ENCODE measurements around the gene ILDR2.

Gene ILDR2

DNA sequence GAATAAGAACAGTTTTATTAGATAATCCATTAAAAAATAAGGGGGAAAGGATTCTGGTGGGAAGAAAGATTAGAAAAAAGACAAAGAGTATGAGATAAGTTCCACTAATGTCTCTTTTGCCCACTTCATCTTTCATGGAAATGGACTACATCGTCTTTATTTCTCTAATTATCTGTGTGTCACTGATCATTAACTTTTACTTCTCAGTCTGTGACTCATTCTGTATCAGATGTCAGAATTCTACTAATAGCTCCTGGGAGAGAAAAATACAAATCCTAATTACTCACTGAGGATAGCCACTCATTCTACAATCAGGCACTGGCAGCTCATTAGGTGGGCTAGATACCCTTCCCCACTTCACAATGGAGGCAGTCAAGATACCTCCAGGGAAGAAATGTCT lies 41.7 kb downstream of the ILDR2 start:
- H3K27me3 ChIP-seq (ENCODE audit: insufficient read depth, poor library complexity, severe bottlenecking), result no peaks in the 10 kb centered on the region
- no peak overlapping the region for H3K27ac ChIP-seq (replicated peaks)
- H3K4me3 ChIP-seq (replicated peaks; ENCODE audit: insufficient read depth, low read length), result no peak overlapping the region
- TF ChIP-seq SPI1 (IDR thresholded peaks at IDR 0.05; ENCODE audit: borderline replicate concordance, low read depth), result no peak
- TF ChIP-seq, protein P1, sequence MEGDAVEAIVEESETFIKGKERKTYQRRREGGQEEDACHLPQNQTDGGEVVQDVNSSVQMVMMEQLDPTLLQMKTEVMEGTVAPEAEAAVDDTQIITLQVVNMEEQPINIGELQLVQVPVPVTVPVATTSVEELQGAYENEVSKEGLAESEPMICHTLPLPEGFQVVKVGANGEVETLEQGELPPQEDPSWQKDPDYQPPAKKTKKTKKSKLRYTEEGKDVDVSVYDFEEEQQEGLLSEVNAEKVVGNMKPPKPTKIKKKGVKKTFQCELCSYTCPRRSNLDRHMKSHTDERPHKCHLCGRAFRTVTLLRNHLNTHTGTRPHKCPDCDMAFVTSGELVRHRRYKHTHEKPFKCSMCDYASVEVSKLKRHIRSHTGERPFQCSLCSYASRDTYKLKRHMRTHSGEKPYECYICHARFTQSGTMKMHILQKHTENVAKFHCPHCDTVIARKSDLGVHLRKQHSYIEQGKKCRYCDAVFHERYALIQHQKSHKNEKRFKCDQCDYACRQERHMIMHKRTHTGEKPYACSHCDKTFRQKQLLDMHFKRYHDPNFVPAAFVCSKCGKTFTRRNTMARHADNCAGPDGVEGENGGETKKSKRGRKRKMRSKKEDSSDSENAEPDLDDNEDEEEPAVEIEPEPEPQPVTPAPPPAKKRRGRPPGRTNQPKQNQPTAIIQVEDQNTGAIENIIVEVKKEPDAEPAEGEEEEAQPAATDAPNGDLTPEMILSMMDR (IDR thresholded peaks at IDR 0.05; ENCODE audit: insufficient read depth, low read length), result no peak
- TF ChIP-seq, protein P2, sequence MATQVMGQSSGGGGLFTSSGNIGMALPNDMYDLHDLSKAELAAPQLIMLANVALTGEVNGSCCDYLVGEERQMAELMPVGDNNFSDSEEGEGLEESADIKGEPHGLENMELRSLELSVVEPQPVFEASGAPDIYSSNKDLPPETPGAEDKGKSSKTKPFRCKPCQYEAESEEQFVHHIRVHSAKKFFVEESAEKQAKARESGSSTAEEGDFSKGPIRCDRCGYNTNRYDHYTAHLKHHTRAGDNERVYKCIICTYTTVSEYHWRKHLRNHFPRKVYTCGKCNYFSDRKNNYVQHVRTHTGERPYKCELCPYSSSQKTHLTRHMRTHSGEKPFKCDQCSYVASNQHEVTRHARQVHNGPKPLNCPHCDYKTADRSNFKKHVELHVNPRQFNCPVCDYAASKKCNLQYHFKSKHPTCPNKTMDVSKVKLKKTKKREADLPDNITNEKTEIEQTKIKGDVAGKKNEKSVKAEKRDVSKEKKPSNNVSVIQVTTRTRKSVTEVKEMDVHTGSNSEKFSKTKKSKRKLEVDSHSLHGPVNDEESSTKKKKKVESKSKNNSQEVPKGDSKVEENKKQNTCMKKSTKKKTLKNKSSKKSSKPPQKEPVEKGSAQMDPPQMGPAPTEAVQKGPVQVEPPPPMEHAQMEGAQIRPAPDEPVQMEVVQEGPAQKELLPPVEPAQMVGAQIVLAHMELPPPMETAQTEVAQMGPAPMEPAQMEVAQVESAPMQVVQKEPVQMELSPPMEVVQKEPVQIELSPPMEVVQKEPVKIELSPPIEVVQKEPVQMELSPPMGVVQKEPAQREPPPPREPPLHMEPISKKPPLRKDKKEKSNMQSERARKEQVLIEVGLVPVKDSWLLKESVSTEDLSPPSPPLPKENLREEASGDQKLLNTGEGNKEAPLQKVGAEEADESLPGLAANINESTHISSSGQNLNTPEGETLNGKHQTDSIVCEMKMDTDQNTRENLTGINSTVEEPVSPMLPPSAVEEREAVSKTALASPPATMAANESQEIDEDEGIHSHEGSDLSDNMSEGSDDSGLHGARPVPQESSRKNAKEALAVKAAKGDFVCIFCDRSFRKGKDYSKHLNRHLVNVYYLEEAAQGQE (IDR thresholded peaks at IDR 0.05; ENCODE audit: insufficient replicate concordance, low read depth), result no peak
- no peak for TF ChIP-seq POLR2AphosphoS5 (IDR thresholded peaks at IDR 0.05; ENCODE audit: low read depth)
- no peak for TF ChIP-seq GABPA (IDR thresholded peaks at IDR 0.05; ENCODE audit: low read depth)
- DNase-seq (ENCODE audit: low read depth in 1 of 2, low spot score in 1 of 2), result no peak

DNA sequence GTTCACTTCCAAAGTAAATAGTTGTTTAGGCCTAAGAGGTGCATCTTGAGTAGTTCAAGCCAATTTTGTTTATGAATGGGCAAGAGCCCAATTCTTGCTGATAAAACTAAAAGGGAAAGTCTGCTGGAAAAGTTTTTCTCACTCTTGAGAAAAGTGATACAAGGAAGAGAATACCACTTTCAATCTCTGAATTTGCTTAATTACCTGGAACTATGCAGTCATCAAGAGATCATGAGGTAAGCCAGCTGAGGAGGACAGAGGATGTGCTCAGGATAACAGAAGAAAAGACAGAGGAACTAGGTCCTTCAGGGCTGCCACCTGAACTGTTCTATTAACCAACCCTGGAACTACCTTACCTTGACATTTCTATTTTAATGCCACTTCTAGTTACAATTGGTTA lies 42.2 kb downstream of the ILDR2 start:
- no peak overlapping the region for H3K27ac ChIP-seq (replicated peaks)
- no peaks in the 10 kb centered on the region for H3K27me3 ChIP-seq (ENCODE audit: insufficient read depth, poor library complexity, severe bottlenecking)
- no peak for DNase-seq (ENCODE audit: low read depth in 1 of 2, low spot score in 1 of 2)
- TF ChIP-seq, protein P2 (IDR thresholded peaks at IDR 0.05; ENCODE audit: insufficient replicate concordance, low read depth), result no peak
- TF ChIP-seq POLR2AphosphoS5 (IDR thresholded peaks at IDR 0.05; ENCODE audit: low read depth), result no peak
- TF ChIP-seq SPI1 (IDR thresholded peaks at IDR 0.05; ENCODE audit: borderline replicate concordance, low read depth), result no peak
- no peak for TF ChIP-seq GABPA (IDR thresholded peaks at IDR 0.05; ENCODE audit: low read depth)
- TF ChIP-seq, protein P1 (IDR thresholded peaks at IDR 0.05; ENCODE audit: insufficient read depth, low read length), result no peak
- H3K4me3 ChIP-seq (replicated peaks; ENCODE audit: insufficient read depth, low read length), result no peak overlapping the region

DNA sequence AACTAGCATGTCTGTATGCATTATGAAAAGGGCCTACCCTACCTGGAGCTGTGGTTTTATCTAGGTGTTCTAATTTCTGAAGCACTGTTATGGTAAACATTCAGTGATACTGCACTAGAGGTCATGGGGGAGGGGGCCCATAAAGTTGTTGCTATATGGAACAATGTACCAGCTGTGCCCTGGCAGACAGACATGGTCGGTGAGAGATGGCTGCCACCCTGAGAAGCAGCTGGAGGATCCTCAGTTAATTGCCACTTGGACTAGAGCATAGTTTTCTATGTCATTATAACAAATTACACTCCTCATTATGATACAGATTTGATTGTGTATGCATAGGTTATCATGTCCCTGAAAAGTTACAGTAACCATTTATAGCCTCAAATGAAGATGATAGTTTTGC lies 45.4 kb downstream of the ILDR2 start:
- no peak for DNase-seq (ENCODE audit: low read depth in 1 of 2, low spot score in 1 of 2)
- no peak overlapping the region for H3K27ac ChIP-seq (replicated peaks)
- H3K4me3 ChIP-seq (replicated peaks; ENCODE audit: insufficient read depth, low read length), result no peak overlapping the region
- no peaks in the 10 kb centered on the region for H3K27me3 ChIP-seq (ENCODE audit: insufficient read depth, poor library complexity, severe bottlenecking)
- no peak for TF ChIP-seq GABPA (IDR thresholded peaks at IDR 0.05; ENCODE audit: low read depth)
- TF ChIP-seq SPI1 (IDR thresholded peaks at IDR 0.05; ENCODE audit: borderline replicate concordance, low read depth), result no peak
- TF ChIP-seq, protein P2 (IDR thresholded peaks at IDR 0.05; ENCODE audit: insufficient replicate concordance, low read depth), result no peak
- TF ChIP-seq POLR2AphosphoS5 (IDR thresholded peaks at IDR 0.05; ENCODE audit: low read depth), result no peak
- TF ChIP-seq, protein P1 (IDR thresholded peaks at IDR 0.05; ENCODE audit: insufficient read depth, low read length), result no peak
